Activated CD8-positive, alpha-beta memory T cell treated with anti-CD3 and anti-CD28 coated beads for 36 hours (primary cell): ENCODE results near the gene PTPN9. TPM values are rescaled to one million over a fixed set of nuclear protein-coding genes. Genes with fewer than 3 reads are reported as not detected.
"Not testable (repeated sequence)": the region's sequence is repeated elsewhere in the genome, so short reads cannot be mapped to it uniquely, and the experiment has no call there.

Experiments
- CTCF ChIA-PET: fragments of 350-600 bp; sonication (Branson Sonifier 250); formaldehyde crosslinking; loops from one replicate; lab custom pipeline; 2021; ENCODE audit warnings: antibody characterized with exemption; lab: Charles Lee
- POLR2A ChIA-PET: fragments of 350-600 bp; sonication (Branson Sonifier 250); formaldehyde crosslinking; loops from one replicate; lab custom pipeline; 2021; ENCODE audit warnings: antibody characterized with exemption; lab: Charles Lee
- total RNA-seq, 2 experiments: library from RNA; stranded (reverse); gene quantifications; one replicate each; pipeline ENCODE4 v1.2.3, GENCODE V29; 2021

Gene PTPN9
- total RNA-seq, 2 experiments from 2014 or later, result 21.1 to 21.6 TPM

DNA sequence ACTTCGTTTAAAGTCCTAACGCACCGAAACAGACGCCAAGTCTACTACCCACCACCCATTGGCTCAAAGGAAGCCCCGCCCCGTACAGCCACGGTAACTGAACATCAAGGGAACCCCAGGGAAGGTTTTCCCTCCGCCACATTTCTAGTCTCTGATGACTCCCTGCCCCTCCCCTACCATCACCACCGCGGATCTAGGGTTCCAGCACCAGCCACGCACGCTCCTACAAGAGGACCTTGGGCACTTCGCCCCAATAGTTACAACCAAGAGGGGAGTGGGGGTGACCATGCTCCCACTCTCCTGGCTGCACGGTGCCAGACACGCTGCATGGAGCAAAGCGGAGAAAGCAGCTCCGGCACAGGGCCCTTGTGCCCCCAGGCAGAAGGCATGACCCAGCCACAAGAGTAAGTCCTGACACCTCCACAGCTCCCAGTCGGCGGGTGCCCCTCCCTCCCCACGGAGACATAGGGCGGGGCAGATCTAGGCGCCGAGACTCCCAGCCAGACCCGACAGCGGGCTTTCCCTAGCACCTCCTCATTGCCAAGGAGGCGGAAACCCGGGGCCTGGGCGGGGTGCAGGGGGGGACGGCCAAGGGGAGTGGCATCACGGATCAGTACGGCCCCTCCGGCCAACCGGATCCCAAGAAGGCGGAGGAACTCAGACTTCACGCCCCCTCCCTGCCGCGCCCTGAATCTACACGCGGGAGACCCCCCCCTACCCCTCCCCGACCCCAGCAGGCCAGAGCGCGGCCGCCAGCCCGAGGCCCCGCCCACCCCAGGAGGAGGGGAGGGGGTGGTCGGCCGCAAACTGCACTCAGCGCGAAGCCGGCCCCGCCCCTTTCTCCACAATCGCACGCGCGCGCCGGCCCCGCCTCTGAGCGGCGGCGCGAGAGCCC, 128.6 kb downstream of the PTPN9 start:
- CTCF ChIA-PET, result interaction anchor here (0.7 to 2.0 kb wide), 4 partner anchors 58 to 101 kb away, joined by 3 to 7 read pairs (median 4); partner anchors contain the start of gene MAN2C1
- POLR2A ChIA-PET, result interaction anchor here (0.7 to 6.3 kb wide), 4 partner anchors 46 to 197 kb away, joined by 3 to 79 read pairs (median 39); partner anchors contain the start of genes IMP3, MAN2C1 and SNX33

DNA sequence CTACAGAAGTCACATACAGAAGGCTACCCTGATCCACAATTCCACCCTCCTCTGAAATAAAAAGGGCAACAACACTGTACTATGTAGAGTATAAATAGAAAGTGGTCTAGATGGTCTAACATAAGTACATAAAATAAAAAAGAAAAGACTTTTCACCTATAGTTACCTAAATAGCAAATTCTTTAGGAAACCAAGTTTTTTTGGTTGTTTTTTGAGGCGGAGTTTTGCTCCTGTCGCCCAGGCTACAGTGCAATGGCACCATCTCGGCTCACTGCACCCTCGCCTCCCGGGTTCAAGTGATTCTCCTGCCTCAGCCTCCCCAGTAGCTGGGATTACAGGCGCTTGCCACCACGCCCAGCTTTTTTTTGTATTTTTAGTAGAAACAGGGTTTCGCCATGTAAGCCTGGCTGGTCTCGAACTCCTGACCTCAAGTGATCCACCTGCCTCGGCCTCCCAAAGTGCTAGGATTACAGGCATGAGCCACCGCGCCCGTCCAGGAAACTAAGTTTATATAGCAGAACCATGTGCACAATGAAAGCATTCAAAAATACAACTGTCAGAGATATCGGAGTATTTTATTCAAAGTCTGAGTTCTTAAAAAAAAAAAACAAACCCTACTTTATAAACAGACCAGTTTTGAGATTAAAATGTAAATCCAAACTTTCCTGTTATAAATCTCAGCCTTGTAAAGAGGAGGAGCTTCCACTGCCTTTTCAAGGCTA, 129.4 kb downstream of the PTPN9 start:
- POLR2A ChIA-PET, result interaction anchor here (0.7 kb wide), 1 partner anchor 45 kb away, joined by 3 read pairs; no protein-coding TSS in a partner anchor

DNA sequence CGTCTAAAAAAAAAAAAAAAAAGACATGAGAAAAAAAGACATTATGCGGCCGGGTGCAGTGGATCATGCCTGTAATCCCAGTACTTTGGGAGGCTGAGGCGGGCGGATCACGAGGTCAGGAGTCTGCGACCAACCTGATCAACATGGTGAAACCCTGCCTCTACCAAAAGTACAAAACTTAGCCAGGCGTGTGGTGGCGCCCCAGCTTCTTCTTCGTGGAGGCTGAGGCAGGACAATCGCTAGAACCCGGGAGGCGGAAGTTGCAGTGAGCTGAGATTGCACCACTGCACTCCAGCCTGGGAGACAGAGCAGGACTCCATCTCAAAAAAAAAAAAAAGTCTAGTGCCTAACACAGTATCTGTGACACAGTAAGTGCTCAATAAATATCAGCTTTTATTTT, 130.9 kb downstream of the PTPN9 start:
- POLR2A ChIA-PET, result interaction anchor here (0.5 to 0.7 kb wide), 2 partner anchors 175 to 522 kb away, joined by 3 to 5 read pairs; no protein-coding TSS in a partner anchor
- CTCF ChIA-PET, result not testable (repeated sequence)

More for the DNA sequence above, 129.4 kb downstream of the PTPN9 start:
- CTCF ChIA-PET, result interaction anchor here (0.7 to 2.0 kb wide), 2 partner anchors 58 to 81 kb away, joined by 3 to 7 read pairs; partner anchors contain the start of gene MAN2C1

DNA sequence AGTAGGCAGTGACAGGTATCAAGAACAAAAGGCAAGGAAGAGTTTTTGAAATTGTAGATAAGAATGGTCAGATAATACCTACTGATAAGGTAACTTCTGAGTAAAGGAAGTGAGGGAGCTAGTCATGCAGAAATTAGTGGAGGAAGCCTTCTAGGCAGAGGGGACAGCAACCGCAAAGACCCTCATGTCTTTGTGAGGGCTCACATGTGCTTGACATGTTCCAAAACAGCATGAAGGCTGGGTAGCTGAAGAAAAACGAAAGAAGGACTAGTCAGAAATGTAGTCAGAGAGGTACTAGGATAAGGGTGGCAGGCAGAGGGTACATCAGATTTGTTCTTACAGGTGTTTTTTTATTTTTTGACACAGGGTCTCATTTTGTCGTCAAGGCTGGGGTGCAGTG, 133.0 kb downstream of the PTPN9 start:
- ChIA-PET POLR2A (interaction anchor here (0.5 to 1.5 kb wide), 5 partner anchors 8 to 905 kb away, joined by 3 to 9 read pairs (median 4); partner anchors contain the start of genes ARID3B and IMP3), CTCF (interaction anchor here (1.0 to 1.5 kb wide), 4 partner anchors 10 to 194 kb away, joined by 3 to 5 read pairs (median 4); partner anchors contain the start of genes IMP3 and MAN2C1)

DNA sequence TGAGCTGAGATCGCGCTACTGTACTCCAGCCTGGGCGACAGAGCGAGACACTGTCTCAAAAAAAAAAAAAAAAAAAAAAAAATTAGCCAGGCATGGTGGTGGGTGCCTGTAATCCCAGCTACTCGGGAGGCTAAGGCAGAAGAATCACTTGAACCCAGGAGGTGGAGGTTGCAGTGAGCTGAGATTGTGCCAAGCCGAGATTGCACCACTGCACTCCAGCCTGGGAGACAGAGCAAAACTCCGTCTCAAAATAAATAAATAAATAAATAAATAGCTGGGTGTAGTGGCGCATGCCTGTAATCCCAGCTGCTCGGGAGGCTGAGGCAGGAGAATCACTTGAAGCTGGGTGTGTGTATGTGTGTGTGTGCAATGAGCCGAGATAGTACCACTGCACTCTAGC, 133.8 kb downstream of the PTPN9 start:
- ChIA-PET CTCF (interaction anchor here (0.6 to 1.0 kb wide), 3 partner anchors 15 to 195 kb away, joined by 3 to 5 read pairs (median 3); partner anchors contain the start of gene IMP3), POLR2A (interaction anchor here (1.3 to 1.5 kb wide), 3 partner anchors 9 to 195 kb away, joined by 4 to 9 read pairs (median 4); partner anchors contain the start of gene IMP3)

DNA sequence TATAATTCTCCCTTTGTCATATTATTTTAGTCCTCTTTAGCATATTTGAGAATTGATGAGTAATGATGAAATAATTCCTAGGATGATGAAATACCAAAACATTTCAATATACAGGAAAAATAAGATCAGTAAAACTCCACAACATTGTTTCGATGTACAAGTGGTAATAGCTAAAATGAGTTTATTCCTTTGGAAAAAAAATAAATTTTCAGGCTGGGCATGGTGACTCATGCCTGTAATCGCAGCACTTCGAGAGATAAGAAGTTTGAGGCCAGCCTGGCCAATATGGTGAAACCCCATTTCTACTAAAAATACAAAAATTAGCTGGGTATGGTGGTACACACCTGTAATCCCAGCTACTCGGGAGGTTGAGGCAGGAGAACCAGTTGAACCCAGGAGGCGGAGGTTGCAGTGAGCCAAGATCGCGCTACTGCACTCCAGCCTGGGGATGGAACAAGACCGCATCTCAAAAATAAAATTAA, 135.1 kb downstream of the PTPN9 start:
- POLR2A ChIA-PET, CTCF ChIA-PET: not testable (repeated sequence)

DNA sequence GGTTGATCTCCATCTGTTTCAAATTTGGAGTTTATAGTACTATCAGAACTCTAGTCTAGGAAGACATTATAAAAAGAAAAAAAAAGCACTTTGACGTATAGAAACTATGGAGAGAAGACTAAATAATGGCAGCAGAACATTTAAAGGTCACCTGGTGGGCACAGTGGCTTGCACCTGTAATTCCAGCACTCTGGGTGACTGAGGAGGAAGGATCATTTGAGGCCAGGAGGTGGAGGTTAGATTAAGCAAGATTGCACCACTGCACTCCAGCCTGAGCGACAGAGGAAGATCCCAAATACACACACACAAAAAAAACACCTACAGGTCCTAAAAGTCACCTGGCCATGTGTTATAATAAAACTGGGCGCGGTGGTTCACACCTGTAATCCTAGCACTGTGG, 141.4 kb downstream of the PTPN9 start:
- POLR2A ChIA-PET, result no interaction called here
- CTCF ChIA-PET, result no interaction called here

DNA sequence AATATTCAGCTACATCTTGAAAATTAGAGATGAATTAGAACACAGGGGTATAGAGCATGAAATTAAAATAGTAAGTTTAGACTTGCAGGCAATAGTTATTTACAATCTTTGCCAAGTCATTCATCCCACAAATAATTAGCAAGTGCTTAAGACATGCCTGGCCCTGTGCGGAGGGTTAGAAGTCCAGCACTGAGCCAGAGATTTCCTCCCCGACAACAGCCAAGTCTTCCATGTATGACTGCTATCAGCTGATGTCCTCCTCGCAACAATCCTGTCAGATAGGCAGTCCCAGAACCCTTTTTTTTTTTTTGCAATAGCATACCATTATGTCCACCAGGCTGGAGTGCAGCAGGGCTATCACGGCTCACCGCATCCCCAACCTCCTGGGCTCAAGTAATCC, 142.2 kb downstream of the PTPN9 start:
- ChIA-PET CTCF (interaction anchor here (0.6 kb wide), 1 partner anchor 182 kb away, joined by 6 read pairs; no protein-coding TSS in a partner anchor), POLR2A (no interaction called here)

DNA sequence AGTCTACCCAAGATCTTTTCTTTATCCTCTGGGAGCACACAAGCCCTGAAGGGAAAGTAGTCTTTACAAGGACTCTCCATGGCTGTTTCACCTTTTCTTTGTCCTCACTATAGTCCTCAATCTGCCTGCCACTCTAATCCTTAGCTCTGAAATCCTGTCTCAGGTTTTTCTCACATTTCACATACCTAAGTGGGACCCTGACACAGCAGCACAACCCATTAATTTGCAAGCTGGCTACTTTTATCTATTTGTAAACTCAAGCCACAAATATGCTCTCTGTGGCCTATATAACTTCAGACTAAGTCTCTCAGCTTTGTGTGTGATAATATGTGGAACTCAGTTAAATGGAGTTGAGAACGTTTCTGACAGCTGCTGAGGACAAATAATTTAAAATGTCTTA, 147.4 kb downstream of the PTPN9 start:
- ChIA-PET CTCF (interaction anchor here (2.6 kb wide), 1 partner anchor 64 kb away, joined by 8 read pairs; no protein-coding TSS in a partner anchor), POLR2A (interaction anchor here (0.6 to 0.7 kb wide), 3 partner anchors 15 to 26 kb away, joined by 3 to 7 read pairs (median 7); partner anchors contain the start of gene SIN3A)

DNA sequence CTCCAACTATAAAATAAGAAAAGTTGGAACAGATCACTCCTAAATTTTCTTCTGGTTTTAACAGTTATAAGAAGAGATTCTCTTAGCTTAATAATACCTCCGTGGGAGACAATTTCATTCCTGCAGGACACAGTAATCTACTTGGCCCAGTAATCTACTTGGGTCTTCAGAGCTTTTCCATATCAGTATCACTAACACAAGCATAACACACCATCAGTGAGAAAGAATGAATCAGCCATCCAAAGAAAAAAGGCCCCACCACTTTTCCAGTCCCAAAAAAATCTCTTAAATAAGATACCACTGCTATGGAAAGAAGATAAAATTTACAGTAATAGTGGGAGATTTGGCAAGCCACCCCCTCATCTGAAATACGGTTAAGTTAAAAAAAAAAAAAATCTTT, 147.8 kb downstream of the PTPN9 start:
- POLR2A ChIA-PET, result interaction anchor here (0.7 kb wide), 2 partner anchors 15 to 25 kb away, joined by 3 to 7 read pairs; no protein-coding TSS in a partner anchor
- CTCF ChIA-PET, result interaction anchor here (2.6 kb wide), 1 partner anchor 64 kb away, joined by 8 read pairs; no protein-coding TSS in a partner anchor

DNA sequence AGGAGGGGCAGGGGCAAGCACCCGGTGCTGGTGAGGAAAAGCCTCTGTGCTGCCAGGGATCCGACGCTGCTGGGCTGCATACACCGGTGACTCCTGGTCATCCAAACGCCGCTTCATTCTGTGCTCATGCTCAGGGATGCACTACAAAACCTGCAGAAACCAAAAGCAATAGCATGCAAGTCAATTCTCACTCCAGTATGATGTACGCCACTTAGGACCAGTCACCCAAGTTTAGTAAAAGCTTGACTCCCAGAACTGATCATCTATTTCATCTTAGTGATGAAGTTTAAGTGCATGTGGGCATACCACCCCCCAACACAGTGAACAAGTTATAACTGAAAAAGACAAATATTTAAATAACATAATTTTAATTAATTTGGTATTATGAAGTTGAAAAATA, 148.9 kb downstream of the PTPN9 start:
- CTCF ChIA-PET, result interaction anchor here (2.6 kb wide), 1 partner anchor 63 kb away, joined by 8 read pairs; no protein-coding TSS in a partner anchor
- POLR2A ChIA-PET, result no interaction called here

DNA sequence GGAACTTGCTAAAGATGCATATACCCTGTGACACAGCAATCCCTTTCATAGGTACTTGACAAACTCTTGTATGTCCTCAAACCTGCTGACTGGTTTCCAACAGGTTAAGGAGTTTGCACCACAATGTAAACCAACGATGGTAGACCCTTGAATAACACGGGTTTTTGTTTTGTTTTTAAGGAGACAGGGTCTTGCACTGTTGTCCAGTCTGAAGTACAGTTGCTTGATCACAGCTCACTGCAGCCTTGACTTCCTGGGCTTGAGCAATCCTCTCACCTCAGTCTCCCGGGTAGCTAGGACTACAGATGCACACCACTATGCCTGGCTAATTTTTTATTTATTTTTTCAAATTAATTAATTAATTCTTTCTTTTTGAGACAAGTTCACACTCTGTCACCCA, 151.0 kb downstream of the PTPN9 start:
- POLR2A ChIA-PET, result no interaction called here
- CTCF ChIA-PET, result interaction anchor here (1.5 kb wide), 1 partner anchor 60 kb away, joined by 3 read pairs; no protein-coding TSS in a partner anchor

DNA sequence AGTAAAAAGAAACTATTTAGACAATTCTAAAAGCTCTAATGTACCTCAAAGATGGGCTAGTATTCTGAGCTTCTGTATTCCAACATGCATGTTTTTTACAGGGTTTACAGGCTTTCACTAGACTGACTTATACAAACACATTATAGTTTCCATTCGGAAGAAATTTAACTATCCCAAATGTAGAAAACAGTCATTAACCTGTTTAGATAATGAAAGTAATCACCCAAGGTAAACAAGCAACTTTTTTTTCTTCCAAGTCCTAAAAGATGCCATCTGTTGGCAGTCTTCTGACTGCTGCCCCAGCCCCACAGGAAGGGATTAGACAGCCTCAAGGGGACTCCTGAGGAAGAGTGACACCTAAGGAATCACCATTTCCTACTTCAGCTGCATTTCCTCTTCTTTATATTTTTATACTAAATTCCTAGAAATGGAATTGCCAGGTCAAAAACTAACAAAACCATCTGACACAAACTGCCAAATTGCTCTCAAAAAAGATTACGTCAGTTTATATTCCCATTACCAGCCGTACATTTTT, 153.1 kb downstream of the PTPN9 start:
- POLR2A ChIA-PET, result no interaction called here

DNA sequence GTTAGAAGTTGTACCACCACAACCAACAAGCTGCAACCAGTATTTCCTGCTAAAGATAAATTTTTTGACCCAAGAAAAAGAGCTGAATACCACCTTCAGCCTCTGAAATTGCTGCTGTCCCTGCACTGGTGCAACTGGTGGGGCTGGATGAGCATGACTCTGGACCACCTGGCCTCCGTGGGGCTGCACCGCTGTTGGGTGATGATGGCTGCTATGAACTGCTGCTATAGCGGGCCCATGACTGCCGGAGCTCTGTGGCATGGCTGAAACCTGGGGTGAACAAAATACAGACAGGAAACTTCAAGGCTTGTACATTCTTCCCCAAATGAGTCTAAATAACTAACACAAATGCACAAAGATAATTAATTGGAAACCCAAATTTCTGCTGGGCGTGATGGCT, 156.6 kb downstream of the PTPN9 start:
- POLR2A ChIA-PET, result no interaction called here
- CTCF ChIA-PET, result no interaction called here

More for the DNA sequence above, 153.1 kb downstream of the PTPN9 start:
- CTCF ChIA-PET, result no interaction called here

DNA sequence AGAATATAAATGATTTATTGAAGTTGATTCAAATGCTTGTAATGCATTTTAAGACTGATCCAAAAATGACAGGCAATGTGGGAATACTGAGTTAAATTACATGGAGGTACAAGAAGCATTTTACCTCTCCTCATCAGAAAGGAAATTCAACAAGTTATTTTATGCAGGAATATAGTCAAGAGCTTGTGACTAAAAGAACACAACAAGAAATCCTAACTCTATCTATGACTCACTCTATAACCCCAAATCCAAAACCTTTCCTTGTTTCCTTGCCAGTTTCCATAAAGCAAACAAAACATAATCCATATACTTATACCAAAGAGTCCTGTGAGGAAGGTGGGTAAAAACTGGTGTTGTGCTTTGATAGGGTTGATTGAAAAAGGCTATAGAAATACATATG, 158.4 kb downstream of the PTPN9 start:
- POLR2A ChIA-PET, result no interaction called here
- CTCF ChIA-PET, result no interaction called here

DNA sequence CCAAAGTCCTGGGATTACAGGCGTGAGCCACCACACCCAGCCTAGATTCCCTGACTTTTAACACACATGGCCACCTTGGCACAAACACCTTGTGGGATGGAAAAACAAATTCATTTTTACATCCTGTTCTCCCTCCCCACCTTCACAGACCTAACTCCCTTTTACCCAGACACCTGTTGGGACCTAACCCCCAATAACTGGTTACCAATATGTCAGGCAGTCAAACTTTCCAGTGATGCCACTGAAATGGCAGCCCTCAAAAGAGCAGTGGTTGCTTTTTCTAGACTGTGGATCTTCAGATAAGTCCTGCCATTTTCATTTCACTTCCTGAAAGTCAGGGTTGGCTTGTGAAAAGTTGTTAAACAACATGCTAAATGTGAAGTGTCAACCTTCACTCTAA, 162.5 kb downstream of the PTPN9 start:
- POLR2A ChIA-PET, result interaction anchor here (0.7 kb wide), 1 partner anchor 1031 kb away, joined by 3 read pairs; no protein-coding TSS in a partner anchor
- CTCF ChIA-PET, result interaction anchor here (0.7 kb wide), 1 partner anchor 11 kb away, joined by 3 read pairs; no protein-coding TSS in a partner anchor
